Epidermal melanocyte (primary cell): ENCODE data around the gene IER5.
"Not testable (repeated sequence)": the region's sequence is repeated elsewhere in the genome, so short reads cannot be mapped to it uniquely, and the experiment has no call there.

ENCODE experiments used
- DNase-seq: peaks from one replicate; pipeline ENCODE4 v3.0.0; 2011; ENCODE audit warnings: low spot score; ENCODE audit not compliant: insufficient read length

The IER5 gene

GRCh38 chr1:181114574-181115367 is 26.3 kb downstream of the IER5 start:
- DNase-seq: no peak

GRCh38 chr1:181115368-181115684 is 26.8 kb downstream of the IER5 start:
- no peak for DNase-seq

- DNase-seq: not testable (repeated sequence)
Observed at GRCh38 chr1:181115971-181116370, 27.5 kb downstream of the IER5 start.

GRCh38 chr1:181116819-181117390 is 28.4 kb downstream of the IER5 start:
- no peak for DNase-seq

GRCh38 chr1:181117648-181118449 is 29.3 kb downstream of the IER5 start:
- no peak for DNase-seq

- DNase-seq: no peak
Observed at GRCh38 chr1:181119093-181119989, 30.8 kb downstream of the IER5 start.

- DNase-seq: no peak
Observed at GRCh38 chr1:181120924-181121323, 32.4 kb downstream of the IER5 start.

- no peak for DNase-seq
Observed at GRCh38 chr1:181121498-181121897, 33.0 kb downstream of the IER5 start.

- DNase-seq: no peak
Observed at GRCh38 chr1:181122222-181122621, 33.7 kb downstream of the IER5 start.

- no peak for DNase-seq
Observed at GRCh38 chr1:181123173-181123572, 34.7 kb downstream of the IER5 start.

GRCh38 chr1:181124291-181124751 is 35.8 kb downstream of the IER5 start:
- no peak for DNase-seq

- DNase-seq: no peak
Observed at GRCh38 chr1:181126289-181126688, 37.8 kb downstream of the IER5 start.

- no peak for DNase-seq
Observed at GRCh38 chr1:181126871-181127587, 38.5 kb downstream of the IER5 start.

GRCh38 chr1:181127898-181128453 is 39.5 kb downstream of the IER5 start:
- no peak for DNase-seq

GRCh38 chr1:181128592-181129497 is 40.3 kb downstream of the IER5 start:
- DNase-seq: no peak

- no peak for DNase-seq
Observed at GRCh38 chr1:181129771-181130606, 41.5 kb downstream of the IER5 start.

GRCh38 chr1:181131255-181131941 is 42.9 kb downstream of the IER5 start:
- DNase-seq: no peak

GRCh38 chr1:181133441-181133951 is 45.0 kb downstream of the IER5 start:
- no peak for DNase-seq
